ENCODE measurements around the gene NKAIN2.

DNA sequence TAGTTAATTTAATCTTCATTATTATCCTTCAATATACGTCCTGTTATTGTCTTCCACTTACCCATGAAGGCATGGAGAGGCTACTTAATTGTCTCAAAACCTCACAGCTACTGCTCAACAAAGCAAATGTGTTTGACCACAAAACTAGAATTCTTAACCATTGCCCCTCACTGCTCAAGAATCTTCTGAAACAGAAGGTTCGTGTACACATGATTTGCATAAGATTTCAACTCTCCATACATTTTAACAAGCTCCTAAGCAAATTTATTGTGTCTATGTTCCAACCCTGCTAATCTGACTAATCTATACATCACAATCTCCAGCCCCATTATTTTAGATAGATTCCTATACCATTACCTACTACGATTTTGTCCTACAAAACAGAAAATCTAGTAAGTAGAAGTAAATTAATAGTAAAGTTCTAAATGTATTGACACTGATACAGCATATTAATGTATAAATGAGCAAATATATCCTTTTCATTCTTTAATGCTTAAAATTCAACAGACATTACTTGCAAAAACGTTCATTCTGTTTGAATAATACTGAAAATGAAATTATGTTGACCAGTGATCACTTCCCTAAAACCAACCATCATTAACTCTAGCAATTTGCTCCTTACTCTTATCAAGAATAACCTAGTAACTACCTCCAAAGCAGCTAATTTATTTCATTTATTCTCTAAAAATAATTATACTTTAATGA, 1068.8 kb downstream of the NKAIN2 start:
- TF ChIP-seq, protein P1, sequence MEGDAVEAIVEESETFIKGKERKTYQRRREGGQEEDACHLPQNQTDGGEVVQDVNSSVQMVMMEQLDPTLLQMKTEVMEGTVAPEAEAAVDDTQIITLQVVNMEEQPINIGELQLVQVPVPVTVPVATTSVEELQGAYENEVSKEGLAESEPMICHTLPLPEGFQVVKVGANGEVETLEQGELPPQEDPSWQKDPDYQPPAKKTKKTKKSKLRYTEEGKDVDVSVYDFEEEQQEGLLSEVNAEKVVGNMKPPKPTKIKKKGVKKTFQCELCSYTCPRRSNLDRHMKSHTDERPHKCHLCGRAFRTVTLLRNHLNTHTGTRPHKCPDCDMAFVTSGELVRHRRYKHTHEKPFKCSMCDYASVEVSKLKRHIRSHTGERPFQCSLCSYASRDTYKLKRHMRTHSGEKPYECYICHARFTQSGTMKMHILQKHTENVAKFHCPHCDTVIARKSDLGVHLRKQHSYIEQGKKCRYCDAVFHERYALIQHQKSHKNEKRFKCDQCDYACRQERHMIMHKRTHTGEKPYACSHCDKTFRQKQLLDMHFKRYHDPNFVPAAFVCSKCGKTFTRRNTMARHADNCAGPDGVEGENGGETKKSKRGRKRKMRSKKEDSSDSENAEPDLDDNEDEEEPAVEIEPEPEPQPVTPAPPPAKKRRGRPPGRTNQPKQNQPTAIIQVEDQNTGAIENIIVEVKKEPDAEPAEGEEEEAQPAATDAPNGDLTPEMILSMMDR (IDR thresholded peaks at IDR 0.05): no peak
- TF ChIP-seq POLR2A (IDR thresholded peaks at IDR 0.05): no peak
